Measurements from ENCODE around the gene MUCL1. TPM values are rescaled to one million over a fixed set of nuclear protein-coding genes. Genes with fewer than 3 reads are reported as not detected.

The MUCL1 gene
- total and polyA plus RNA-seq, 2 of the 8 experiments (the other 6 are each of a cell fraction or from before 2014, with no cell fraction given): not detected

GRCh38 chr12:54890339-54890738, 36.0 kb downstream of the MUCL1 start (continued):
- TF ChIP-seq EZH2 (IDR thresholded peaks at IDR 0.05; ENCODE audit: low read depth, low read length, severe bottlenecking) (no peak), FOSL1 (IDR thresholded peaks at IDR 0.05; ENCODE audit: insufficient read depth, low read depth, low read length) (no peak), SIN3A (conservative IDR thresholded peaks at IDR 0.05 in 1 of 2, IDR thresholded peaks at IDR 0.05 in 1 of 2; ENCODE audit: low read depth in 1 of 2, low read length in 2 of 2) (no peak), TCF12 (IDR thresholded peaks at IDR 0.05; ENCODE audit: low read depth, low read length) (no peak), CEBPB (IDR thresholded peaks at IDR 0.05; ENCODE audit: low read depth, low read length) (no peak)
